Skin of body (tissue), 3 donors: ENCODE data around the gene TBC1D3C. TPM values are rescaled to one million over a fixed set of nuclear protein-coding genes. Genes with fewer than 3 reads are reported as not detected.
"Not testable (repeated sequence)": the region's sequence is repeated elsewhere in the genome, so short reads cannot be mapped to it uniquely, and the experiment has no call there.

ENCODE experiments used
- DNase-seq: peaks from one replicate; lab custom pipeline; 2025; lab: John Stamatoyannopoulos, UW
- small RNA-seq: library from RNA; depleted of rRNA; stranded (forward); fragments of <200 nt; gene quantifications from one replicate; pipeline ENCODE3, GENCODE V24; 2014; ENCODE audit warnings: low replicate concordance
- total RNA-seq: library from RNA; depleted of rRNA; stranded (reverse); fragments of >200 nt; gene quantifications from one replicate; pipeline ENCODE4 v1.2.3, GENCODE V29; 2014

TBC1D3C gene
- not detected for total RNA-seq

- DNase-seq, result not testable (repeated sequence)
Measured at GRCh38 chr17:38068534-38068933, at the start of gene TBC1D3C. Gene TBC1D3C (minus strand): TSS chr17:38068634. CDS start chr17:38067066, 1,568 bp downstream.

GRCh38 chr17:38099262-38099661 is 30.8 kb upstream of the TBC1D3C start:
- DNase-seq, result not testable (repeated sequence)

- DNase-seq, result not testable (repeated sequence)
Measured at GRCh38 chr17:38094059-38094694, 25.7 kb upstream of the TBC1D3C start.

GRCh38 chr17:38088120-38088519 is 19.7 kb upstream of the TBC1D3C start:
- DNase-seq, result not testable (repeated sequence)

GRCh38 chr17:38087344-38087743 is 18.9 kb upstream of the TBC1D3C start:
- not testable (repeated sequence) for DNase-seq

Small RNA genes lying within 50 kb of the gene (small RNA-seq; reads per million reads assigned to genes)
- not detected for gene RF00019

Other genes with a start within 250 kb of the TBC1D3C start
- gene TBC1D3K, start 144.2 kb downstream of the TBC1D3C start, total RNA-seq, result not detected
- gene TBC1D3L, start 79.6 kb downstream of the TBC1D3C start, total RNA-seq, result 2.8 TPM
- 2.3 TPM for gene TBC1D3D, start 64.7 kb downstream of the TBC1D3C start, total RNA-seq
- not detected for gene TBC1D3E, start 59.3 kb upstream of the TBC1D3C start, total RNA-seq
- gene TBC1D3, start 123.9 kb upstream of the TBC1D3C start, total RNA-seq, result not detected
- gene MRPL45, start 228.5 kb upstream of the TBC1D3C start, total RNA-seq, result 26.7 TPM